HG03469 (cell line): ENCODE results near the gene SMOC2.

Experiments used
- ATAC-seq: cut with Tn5 transposase; IDR thresholded peaks from one replicate; pipeline ENCODE4 v1.9.1; 2021; ENCODE audit warnings: mild to moderate bottlenecking, moderate library complexity, moderate number of reproducible peaks; ENCODE audit not compliant: unreplicated experiment

SMOC2 gene

DNA sequence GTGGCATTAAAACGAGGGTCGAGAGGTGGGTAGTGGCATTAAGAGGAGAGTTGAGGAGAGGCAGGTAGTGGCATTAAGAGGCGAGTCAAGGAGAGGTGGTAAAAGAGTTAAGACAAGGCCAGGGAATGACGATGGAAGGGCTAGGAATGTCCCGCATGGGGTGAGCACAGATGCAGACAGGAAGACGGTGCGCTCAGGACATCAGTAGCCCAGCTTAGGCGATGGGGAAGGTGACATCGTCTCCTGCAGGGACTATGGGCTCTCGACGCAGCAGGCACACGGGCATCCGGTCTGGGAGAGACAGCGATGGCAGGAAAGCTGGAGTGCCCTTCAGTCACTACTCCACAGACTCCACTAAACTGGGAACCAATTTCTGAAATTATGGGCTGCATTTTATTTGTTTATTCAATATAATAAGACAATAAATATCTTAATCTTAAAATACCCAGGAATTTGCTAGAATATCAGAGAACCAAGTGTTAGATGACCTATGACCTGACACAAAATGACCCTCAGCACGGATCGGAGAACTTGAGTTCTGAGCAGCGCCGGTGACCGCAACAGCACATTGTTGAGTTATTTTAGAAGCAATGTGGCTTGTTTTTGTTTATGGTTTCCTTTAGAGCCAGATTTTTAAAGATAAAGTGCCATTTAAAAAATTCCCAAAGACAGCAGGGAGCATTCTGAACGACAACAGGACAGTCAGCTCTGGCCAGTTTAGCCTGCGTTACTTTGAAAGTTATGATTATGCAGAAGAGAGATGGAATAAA lies 177.7 kb downstream of the SMOC2 start:
- no peak for ATAC-seq

- no peak for ATAC-seq
Observed at GRCh38 chr6:168619560-168620314, 178.8 kb downstream of the SMOC2 start.

GRCh38 chr6:168620578-168620977 lies 179.6 kb downstream of the SMOC2 start:
- ATAC-seq = no peak

DNA sequence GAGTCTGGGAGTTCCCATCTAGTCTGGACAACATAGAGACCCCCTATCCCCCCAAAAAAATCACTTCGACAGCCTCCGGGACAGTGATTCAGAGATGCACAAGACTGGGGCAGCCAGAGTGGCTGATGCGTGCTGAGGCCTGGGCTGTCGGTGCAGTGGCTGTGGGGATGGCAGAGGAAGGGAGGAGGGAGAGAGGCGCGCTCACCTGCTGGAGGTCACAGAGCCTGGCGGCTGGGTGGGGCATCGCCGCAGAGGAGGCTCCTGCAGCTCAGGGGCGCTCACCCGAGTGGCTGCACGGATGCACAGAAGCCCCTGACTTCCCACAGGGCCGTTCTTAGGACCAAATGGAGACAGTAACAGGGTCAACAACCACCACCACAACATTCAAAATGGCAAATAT lies 182.8 kb downstream of the SMOC2 start:
- ATAC-seq = no peak

DNA sequence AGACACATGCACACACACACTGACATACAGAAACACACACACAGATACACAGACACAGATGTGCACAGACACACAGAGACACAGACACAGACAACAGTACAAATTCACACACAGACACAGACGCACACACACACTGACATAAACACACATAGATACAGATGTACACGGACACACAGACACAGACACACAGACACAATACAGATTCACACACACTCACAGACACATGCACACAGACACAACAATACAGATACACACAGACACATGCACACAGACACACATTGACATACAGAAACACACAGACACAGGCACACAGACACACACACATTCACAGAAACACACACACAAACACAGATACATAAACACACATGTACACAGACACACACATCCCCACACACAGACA lies 183.6 kb downstream of the SMOC2 start:
- ATAC-seq = no peak

GRCh38 chr6:168624948-168625347 lies 184.0 kb downstream of the SMOC2 start:
- no peak for ATAC-seq

GRCh38 chr6:168625602-168626001 lies 184.6 kb downstream of the SMOC2 start:
- no peak for ATAC-seq

DNA sequence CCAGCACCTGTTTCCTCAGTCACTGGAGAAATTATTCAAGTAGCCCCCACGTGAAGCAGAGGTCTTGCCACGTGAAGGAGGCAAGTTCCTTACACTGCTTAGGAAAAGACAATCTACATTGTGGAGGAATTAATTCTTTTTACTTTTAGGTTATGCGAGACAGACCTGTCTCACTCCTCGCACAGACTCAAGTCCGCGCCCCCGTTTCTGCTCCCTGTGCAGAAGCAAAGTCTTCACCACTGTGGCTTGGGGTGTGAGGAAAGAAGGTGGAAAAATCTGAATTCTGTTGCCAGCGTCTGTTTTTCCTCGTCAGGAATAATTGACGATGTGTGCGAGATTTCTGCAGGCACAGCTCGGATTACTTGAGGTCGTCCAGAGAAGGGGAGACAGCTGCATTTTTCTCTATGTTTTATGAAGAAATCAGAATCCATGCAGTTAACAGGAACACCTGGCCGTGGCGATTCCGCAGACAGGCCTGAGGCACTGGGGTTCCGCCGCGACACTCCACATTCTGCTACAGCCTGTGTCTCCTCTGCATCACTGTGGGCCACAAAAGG lies 185.1 kb downstream of the SMOC2 start:
- no peak for ATAC-seq

GRCh38 chr6:168627506-168628175 lies 186.7 kb downstream of the SMOC2 start:
- no peak for ATAC-seq

DNA sequence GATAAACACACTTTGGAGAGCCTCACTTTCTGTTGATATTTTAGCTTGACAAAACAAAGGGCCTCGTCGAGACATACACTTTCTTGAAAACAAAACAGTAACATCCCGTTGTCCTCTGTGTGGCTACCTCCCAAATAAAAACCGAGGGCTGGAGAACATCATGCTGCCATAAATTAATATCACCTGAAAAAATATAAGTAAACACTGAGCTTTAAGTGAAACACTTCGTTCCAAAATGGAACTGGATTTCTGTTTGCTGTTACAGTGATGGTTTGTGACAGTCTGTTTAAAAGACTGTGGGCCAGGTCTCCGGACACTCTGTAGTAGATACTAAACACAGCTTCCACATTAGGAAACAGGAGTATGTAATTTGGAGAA lies 187.2 kb downstream of the SMOC2 start:
- no peak for ATAC-seq

- ATAC-seq = no peak
Observed at GRCh38 chr6:168628732-168629245, 187.8 kb downstream of the SMOC2 start.

DNA sequence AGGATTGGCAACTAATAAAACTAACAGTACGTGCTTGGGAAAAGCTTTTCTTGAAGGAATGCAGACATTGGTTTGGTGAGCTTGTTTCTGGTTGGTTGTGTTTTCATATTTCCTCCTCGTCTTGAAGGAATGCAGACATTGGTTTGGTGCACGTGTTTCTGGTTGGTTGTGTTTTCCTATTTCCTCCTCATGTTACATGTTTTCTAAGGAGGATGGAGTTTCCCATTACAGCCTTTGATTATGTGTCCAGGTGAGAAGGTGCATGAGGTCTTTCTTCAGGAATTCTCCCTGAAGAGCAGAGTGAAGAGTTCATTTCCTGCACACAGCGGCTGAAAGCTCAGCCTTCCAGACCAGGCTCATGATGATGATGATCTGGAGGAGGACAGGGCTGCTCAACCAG lies 190.6 kb downstream of the SMOC2 start:
- ATAC-seq = no peak

GRCh38 chr6:168632694-168633093 lies 191.7 kb downstream of the SMOC2 start:
- no peak for ATAC-seq

DNA sequence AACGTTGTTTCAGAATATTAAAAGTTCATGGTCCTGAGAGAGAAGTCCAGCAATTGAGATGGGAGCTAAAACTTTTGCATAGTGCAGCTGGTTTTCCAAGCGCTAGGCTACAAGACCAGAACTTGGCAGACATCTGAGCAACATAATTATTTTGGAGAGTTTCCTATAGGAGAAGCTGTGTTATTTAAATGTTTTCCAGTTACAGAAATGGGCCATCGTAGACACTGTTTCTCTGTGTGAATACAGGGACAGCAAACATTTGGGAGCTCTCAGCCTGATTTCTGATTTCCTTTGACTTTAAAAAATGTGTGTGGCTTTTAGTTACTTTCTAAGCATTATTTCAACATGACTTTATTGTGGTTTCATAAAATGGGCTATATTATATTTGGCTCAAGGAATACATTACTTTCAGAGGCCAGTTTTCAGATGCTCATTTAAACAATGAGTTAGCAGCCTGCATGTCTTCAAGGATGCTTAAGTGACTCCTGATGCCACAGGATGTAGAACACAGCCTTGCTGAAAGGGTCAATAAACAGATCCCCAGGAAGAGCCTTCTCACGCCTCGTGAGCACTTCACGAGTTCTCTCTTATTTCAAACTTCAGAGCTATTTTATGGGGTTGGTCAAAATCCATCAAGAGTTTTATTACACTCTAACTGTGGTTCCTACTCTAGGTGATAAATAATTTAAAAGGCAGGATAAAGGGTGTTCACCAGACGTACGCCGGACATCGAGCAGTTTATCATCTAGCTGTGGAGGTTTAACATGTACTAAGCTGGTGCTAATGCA lies 193.8 kb downstream of the SMOC2 start:
- no peak for ATAC-seq

DNA sequence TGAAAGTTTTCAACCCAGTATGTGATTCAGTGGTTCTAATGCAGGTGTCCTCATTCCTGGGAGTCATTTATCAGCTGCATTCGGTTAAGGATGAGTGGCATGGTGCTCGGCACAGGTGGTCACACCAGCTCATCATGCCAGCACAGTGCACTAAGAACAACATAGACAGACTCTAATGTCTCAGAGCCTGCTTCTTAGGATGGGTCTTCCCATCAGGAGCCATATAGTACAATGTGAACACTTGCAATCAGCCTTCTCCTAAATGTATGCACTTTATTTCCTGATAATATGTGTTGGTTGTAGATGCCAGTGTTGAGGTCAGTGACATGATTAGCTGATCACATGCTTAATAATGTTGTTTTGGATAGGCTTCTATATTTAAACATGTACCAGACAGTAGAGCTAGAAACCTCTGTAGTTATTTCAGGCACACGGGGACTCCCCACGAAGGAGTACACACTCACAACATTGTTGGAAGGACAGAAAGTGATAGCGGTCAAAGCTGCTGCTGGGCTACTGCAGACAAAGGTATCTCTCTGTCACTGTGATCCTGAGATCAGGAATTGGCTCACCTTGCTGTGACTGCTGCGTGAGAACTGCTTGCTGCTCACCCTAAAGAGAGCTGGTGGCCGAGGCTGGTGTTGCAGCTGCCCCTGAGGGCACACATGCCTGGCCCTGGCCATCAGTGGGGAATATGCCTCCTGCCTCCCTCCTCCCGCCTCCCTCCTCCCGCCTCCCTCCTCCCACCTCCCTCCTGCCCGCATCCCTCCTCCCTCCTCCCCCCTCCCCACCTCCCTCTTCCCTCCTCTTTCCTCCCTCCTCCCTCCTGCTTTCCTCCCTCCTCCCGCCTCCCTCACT lies 195.4 kb downstream of the SMOC2 start:
- ATAC-seq = no peak

DNA sequence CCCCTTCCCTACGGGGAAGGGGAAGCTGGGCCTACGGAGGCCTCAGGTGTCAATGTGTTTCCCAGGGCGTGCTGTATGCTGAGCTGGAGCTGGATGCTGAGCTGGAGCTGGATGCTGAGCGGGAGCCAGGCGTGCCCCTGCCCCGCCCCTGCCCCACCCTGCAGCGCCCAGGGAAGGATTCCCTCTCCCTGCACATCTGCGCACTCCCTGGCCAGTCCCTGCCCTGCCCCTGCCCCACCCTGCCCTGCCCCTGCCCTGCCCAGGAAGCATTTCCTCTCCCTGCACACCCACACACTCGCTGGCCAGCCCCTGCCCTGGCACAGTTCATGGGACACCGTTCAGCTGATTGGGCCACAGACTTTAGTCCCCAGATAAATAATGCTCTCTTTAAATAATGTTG lies 196.8 kb downstream of the SMOC2 start:
- ATAC-seq = no peak

DNA sequence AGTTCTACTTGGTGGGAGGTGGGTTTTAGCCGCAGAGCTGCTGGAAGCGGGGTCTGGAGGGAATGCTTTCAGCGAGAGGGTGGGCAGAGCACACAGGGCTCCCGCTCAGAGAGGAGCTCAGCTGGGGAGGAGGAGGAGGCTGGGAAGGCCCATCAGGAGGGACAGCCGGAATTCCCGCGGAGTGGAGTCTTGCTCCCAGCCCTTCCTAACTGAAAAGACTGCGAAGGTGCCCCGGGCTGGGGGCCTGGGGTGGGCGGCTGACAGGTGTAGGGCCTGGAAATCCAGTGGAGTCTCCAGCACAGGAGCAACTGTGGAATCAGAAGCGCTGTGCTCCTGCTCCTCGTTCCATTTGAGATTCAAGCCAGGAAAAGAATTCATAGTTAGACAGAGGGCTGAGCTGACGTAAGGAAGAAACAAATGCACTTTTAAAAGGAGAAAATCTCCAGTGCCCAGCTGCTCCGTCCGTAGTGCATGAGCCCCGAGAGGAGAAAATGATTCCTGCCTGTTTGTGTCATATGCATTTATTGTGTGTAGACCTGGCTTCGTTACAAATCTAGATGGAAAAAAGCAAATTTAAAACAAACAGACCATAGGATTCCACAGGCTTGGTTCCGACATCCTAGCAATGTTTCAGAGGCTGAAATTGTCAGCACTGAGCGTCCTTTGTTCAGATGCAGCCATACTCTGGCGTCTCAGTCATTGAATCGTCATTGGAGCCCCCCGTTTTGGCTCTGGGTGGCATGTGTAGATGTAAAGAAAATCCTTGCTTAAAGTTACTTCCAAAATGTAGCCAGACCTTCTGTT lies 197.7 kb downstream of the SMOC2 start:
- no peak for ATAC-seq

- ATAC-seq = no peak
Observed at GRCh38 chr6:168640181-168640580, 199.2 kb downstream of the SMOC2 start.

DNA sequence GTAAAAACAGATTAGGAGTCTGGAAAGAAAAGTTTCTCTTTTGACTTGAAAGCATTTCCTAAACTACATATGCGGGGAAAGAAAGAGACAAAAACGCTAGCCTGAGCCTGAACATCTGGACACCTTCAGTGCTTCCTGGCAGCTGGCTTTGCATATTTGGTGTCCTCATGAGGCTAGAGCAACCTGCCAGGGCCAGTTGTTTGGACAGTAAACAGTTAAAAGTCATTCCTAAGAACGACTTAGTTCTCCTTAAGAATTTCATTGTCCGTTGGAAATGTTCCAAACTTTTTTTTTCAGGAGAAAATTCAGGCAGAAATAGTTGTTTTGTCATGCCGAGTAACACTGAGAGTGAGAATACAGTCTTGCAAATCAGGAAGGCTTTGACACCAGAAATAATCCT lies 199.8 kb downstream of the SMOC2 start:
- ATAC-seq = no peak
